AML-193 (cell line): ENCODE data around the gene SMPD4.
"Not testable (repeated sequence)": the region's sequence is repeated elsewhere in the genome, so short reads cannot be mapped to it uniquely, and the experiment has no call there.

Experiments used
- DNase-seq, 2 experiments: peaks; one replicate each; lab custom pipeline; 2025; lab: John Stamatoyannopoulos, UW

The SMPD4 gene

DNA sequence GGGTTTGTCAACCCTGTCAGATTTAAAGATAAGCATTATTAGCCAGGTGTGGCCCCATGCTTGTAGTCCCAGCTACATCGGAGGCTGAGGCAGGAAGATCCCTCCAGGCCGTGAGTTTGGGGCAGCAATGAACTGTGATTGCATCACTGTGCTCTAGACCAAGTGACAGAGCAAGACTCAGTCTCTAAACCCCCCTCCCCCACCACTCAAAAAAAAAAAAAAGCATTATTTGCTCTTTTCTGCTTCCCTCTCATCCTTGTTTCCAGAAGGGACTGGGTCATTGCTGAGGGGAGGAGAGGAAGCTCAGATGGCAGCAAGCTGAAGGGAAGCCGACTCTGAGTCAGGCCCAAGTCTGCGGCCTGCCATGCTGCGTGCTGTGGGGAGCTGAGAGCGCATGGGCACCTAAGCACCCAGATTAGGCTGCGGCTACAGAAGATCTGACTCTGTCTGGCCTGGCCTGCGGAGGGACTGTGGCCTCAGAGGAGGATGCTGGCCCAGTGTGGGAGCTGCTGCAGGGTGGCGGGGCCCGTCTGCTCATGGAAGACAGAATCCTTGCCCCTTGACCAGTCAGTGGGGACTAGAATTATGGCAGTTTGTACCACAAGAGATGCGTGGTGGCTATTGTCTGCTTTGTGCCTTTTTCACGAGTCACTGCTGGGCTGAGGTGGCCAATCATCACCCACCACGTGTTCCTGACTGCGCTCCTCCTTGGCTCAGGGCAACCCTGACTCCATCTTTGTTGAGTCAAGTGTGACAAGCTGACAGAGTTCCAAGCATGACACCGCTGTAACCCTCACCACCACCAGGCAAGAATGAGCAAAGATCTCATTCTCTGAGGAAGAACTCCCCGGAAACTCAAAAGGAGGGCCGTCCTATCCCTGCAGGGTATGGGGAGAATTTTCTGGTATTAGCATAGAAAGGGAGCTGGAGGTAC is 6.7 kb upstream of the SMPD4 start:
- not testable (repeated sequence) for DNase-seq

- no peak for DNase-seq
Measured at GRCh38 chr2:130187268-130187667, 5.9 kb upstream of the SMPD4 start.

DNA sequence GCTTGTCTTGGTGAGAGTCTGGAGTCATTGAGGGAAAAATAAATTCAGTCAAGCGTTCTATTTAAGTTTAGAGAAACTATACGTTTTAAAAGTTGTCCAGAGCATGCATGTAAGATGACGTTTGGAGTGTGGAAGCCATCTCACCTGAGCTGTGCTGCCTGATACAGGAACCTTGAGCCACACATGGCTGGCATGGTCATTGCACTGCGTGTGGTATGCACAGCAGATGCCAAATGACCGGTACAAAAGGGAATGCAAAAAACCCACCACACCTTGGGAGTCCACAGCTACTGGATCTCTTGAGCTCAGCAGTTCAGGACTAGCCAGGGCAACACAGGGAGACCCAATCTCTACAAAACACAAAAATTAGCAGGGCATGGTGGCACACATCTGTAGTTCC is 5.0 kb upstream of the SMPD4 start:
- DNase-seq: no peak

GRCh38 chr2:130185896-130186295 is 4.5 kb upstream of the SMPD4 start:
- no peak for DNase-seq

GRCh38 chr2:130185436-130185835 is 4.0 kb upstream of the SMPD4 start:
- no peak for DNase-seq

GRCh38 chr2:130183512-130184373 is 2.3 kb upstream of the SMPD4 start:
- no peak for DNase-seq

DNA sequence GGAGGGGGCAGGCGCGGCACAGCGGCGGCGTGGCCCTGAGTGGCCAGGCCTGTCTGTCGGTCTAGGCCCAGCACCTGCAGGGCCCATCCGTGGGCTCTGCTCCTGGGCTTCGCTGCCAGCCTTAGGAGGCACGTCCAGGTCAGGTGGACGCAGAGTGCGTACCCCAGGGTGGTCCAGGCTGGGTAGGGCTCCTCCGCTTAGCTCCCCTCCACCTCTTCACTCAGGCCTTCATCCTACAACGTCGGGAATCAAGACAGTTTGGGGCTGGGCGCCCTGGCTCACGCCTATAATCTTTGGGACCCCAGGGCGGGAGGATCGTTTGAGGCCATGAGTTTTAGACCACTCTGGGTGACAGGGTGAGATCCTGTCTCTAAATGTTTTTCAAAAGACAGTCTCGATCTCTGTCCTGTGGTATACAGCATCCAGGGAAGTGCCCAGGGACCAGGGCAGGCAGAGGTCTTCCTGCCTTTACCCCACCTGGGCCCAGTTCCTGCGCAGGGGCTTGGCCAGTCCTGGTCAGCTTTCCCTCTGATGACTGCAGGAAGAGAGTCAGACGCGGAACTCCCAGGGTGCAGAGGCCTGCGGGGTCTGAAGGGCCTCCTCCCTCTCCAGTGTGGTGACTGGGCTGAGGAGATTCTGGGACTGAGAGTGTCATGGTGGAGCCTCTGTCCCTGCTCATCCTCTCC is 1.6 kb upstream of the SMPD4 start:
- peak in 1 of 2 experiments; percentile 0 for DNase-seq

DNA sequence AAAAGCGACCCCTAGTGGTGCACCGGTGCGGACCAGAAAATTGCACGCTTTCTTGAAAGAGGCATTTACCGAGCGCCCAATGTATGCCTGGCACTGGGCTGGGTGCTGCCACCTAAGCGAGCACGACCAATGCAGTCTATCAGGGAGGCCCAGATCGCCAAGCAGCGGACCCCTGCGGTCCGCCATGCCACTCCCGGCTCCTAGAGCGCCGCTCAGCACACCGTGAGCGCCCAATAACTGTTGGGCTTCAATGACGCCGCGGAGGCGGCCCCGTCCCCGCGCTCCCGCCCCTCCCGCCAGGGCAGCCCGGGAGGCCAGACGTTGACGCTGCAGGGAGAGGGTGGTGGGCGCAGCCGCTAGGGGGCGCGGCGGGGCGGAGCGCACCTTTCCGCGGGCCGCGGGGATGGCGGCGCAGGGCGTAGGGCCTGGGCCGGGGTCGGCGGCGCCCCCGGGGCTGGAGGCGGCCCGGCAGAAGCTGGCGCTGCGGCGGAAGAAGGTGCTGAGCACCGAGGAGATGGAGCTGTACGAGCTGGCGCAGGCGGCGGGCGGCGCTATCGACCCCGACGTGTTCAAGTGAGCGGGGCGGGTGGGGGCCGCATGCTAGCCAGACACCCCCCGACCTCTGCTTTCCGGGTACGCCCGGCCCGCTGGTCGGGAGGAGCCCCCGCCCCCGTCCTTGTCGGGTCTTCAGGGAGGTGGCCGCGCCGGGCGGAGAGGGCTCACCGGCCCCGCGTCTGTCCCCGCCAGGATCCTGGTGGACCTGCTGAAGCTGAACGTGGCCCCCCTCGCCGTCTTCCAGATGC is 679 bp upstream of the SMPD4 start, which contains the start of gene MZT2B:
Gene MZT2B, plus strand, starts transcription at position 383 of the 803 bp plus-strand sequence. Its CDS starts 21 bp downstream, at position 404.
- DNase-seq: peak; percentile 67 to 77

DNA sequence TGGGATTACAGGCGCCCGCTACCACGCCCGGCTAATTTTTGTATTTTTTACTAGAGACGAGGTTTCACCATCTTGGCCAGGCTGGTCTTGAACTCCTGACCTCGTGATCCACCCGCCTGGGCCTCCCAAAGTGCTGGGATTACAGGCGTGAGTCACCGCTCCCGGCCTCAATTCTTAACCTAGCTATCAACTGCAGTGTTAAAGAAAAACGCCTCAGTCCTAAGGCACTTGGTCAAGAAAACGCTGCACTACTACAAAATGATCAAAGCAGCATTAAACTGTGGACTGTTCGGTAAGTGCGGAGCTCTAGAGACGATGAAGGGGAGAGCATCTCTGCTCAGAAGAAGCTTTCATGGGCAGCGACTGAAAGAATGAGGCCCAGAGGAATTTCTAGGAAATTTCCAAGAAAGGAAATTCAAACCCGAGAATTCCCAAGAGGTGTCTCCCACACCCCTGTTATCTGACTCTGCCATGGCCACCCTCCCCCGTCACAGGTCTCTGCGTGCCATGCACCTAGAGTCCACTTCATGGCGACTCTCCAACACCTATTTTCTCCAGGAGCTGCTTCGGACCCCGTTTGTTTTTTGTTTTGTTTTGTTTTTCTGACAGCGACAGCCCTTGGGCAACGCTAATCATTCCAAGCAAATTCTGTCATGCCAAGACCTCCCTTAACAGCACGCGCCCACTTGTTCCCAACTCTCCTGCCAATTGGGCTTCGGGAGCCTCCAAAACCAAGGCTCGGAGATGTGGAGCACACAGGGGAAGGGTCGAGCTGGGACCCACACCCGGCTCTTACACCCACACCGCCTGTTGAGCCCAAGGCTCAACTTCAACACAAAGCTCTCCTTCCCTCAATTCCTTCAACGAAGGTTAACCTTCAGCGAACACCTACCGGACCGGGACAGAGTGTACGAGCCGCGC is 738 bp downstream of the SMPD4 start:
- not testable (repeated sequence) for DNase-seq

GRCh38 chr2:130174866-130175265 is 6.5 kb downstream of the SMPD4 start:
- DNase-seq: not testable (repeated sequence)

DNA sequence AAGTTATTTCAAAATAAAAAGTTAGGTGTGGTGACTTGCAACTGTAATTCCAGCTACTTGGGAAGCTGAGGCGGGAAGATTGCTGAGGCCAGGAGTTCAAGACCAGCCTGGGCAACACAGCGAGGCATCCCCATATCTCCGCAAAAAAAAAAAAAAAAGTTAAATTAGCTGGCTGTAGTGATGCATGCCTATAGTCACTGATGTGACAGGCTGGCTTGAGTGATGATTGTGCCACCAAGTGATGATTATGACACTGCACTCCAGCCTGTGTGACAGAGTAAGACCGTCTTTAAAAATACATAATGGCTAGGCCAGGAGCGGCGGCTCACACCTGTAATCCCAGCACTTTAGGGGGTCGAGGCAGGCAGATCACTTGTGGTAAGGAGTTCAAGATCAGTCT is 11.5 kb downstream of the SMPD4 start:
- DNase-seq: no peak

DNA sequence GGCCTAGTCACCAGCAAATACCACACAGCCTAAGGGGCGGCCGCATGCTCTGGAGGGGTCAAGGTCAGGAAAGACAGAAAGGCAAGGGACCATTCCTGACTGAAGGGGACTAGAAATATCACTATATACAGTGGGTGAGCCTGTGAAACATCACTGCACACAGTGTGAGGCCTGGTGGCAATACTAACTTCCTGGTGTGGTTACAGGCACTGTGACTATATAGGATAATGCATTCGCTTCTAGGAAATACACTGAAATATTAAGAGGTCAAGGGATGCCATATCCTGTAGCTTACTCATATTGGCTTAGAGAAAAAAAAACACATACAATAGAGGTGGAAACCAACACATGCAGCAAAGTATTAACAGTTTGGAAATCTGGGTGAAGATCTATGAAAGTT is 12.2 kb downstream of the SMPD4 start:
- DNase-seq: not testable (repeated sequence)

GRCh38 chr2:130166611-130167010 is 14.8 kb downstream of the SMPD4 start:
- DNase-seq: not testable (repeated sequence)

GRCh38 chr2:130165293-130166016 is 15.9 kb downstream of the SMPD4 start:
- DNase-seq: no peak

DNA sequence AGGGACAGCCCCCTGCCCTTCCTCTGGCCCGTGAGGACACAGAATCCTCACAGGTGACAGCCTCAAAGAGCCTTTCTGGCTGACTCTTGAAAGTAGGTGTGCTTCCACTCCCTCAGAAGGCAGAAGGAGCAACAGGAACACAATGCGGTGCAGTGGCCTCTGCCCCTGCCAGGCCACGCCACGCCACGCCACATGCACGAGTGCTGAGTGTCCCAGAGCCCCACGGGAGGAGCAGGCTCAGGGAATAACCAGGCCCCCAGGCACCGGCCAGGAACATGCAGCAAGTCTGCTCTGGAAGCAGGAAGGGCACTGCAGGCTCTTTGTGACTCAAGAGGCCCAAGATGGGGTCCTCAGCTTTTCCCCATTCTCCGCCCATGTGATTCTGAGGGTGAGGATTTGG is 18.4 kb downstream of the SMPD4 start:
- DNase-seq: no peak

DNA sequence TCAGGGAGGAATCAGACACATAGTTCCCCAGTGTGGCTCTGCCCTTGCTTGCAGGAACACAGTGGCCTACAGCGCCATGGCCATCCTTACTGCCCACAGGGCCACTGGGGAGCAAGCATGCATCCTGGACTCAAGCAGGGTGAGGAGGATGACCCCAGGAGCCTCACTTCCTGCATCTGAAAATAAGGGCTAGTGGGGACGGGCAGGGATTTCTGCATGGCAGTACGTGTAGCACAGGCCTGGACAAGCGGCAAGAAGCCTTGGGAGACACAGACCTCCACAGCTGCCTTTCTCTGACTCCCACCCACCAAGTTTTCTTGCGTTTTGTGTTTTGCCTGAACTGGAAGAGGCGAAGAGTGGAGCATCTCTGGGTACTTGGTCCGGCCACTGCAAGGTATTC is 18.9 kb downstream of the SMPD4 start:
- DNase-seq: not testable (repeated sequence)

DNA sequence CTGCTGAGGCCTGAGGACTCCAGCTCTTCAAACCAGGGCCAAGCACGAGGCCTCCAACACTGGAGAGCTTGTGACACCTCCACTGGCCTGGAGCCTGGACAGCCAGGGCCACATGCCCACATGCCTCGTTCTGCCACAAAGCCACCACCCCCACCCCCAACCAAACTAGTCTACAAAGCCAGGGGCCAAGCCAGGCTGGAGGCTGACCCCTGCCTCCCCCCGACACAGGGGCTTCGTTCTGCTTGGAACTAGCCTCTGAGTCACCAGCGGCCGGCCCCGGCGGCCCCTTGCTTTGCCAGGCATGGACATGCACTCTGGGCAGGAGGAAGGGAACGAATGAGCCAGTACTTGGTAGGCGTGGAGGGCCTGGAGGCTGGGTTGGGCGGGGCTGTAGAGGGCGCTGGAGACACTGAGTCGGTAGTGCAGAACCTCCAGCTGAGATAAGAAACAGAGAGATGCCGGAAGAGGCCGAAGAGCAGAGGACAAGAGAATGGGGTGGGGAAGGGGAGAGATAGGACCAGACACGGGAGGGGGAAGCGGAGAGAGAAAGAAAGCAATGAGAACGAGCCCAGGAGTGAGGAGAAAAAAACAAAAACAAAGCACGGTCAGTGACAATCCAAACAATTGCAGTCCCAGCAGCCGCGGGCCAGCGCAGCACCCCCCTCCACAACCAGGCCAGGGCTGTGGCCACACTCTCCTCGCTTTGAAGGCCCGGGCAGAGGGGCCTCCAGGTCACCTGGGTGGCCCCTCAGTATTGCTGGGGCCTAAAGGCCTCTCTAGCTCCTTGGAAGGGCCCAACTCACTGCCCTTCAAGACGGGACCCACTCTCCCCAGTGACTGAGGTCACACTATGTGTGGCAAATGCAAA is 20.3 kb downstream of the SMPD4 start:
- not testable (repeated sequence) for DNase-seq

DNA sequence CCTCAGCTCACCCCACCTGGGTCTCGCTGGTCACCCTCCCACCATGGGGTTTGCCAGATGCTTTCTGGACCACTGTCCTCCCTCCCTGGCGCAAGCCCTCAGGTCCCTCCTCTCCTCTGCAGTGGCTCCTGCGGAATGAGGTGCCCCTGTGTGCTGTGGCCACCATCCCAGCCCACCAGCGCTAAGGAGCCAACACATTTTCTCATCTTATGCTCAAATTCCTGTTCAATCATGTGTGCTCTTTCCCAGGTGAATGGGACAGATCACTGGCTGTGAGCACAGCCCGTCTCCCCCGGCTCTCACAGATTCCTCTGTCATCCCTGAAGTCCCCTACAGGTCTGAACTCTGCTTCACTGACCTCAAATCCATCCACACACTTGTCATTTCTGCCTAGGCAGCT is 21.3 kb downstream of the SMPD4 start:
- no peak for DNase-seq
